HAP-1 (cell line): ENCODE measurements around the gene SLC45A2.
"Not testable (repeated sequence)": the region's sequence is repeated elsewhere in the genome, so short reads cannot be mapped to it uniquely, and the experiment has no call there.

Experiments used
- DNase-seq, 2 experiments: peaks; one replicate each; pipeline ENCODE4 v3.0.0-alpha.2; 2016 to 2020; ENCODE audit warnings: low spot score in 2 of 2
- H3K27me3 ChIP-seq: fragments of 250-450 bp; sonication (Bioruptor Pico); 2 replicates; pipeline ENCODE4 v1.5.1; 2020; ENCODE audit warnings: low read depth, mild to moderate bottlenecking, moderate library complexity
- H3K36me3 ChIP-seq: fragments of 250-450 bp; sonication (Bioruptor Pico); replicated peaks from 2 replicates; pipeline ENCODE4 v1.5.1; 2020; ENCODE audit warnings: mild to moderate bottlenecking
- H3K4me1 ChIP-seq: fragments of 250-450 bp; sonication (Bioruptor Pico); 2 replicates; pipeline ENCODE4 v1.5.1; 2020; ENCODE audit warnings: mild to moderate bottlenecking
- H3K4me3 ChIP-seq: fragments of 250-450 bp; sonication (Bioruptor Pico); 2 replicates; pipeline ENCODE4 v1.5.1; 2020; ENCODE audit warnings: mild to moderate bottlenecking, moderate library complexity
- H3K9me3 ChIP-seq: fragments of 250-450 bp; sonication (Bioruptor Pico); 2 replicates; pipeline ENCODE4 v1.5.1; 2020; ENCODE audit warnings: mild to moderate bottlenecking, moderate library complexity
- in situ Hi-C: fragments of 300-500 bp; cut with MboI; formaldehyde crosslinking; loops from 3 replicates; pipeline ENCODE4 v1.14.3; 2020; ENCODE audit warnings: low sequenced_read_pairs, inconsistent platforms, mixed read lengths

SLC45A2 gene

DNA sequence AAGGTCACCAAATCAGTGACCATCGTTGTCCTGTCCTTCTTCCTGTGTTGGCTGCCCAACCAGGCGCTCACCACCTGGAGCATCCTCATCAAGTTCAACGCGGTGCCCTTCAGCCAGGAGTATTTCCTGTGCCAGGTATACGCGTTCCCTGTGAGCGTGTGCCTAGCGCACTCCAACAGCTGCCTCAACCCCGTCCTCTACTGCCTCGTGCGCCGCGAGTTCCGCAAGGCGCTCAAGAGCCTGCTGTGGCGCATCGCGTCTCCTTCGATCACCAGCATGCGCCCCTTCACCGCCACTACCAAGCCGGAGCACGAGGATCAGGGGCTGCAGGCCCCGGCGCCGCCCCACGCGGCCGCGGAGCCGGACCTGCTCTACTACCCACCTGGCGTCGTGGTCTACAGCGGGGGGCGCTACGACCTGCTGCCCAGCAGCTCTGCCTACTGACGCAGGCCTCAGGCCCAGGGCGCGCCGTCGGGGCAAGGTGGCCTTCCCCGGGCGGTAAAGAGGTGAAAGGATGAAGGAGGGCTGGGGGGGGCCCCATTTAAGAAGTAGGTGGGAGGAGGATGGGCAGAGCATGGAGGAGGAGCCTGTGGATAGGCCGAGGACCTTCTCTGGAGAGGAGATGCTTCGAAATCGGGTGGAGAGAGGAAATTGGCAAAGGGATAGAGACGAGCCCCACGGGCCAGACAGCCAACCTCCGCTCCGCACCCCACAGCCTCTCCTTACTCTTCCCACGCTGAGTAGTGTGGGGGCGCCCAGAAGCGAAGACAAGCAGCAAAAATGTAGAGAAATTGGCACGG is 46.6 kb downstream of the SLC45A2 start:
- in situ Hi-C loops = loop anchor here (10.0 kb wide), 1 partner anchor 503 kb away; no protein-coding TSS in a partner anchor
- no peak overlapping the region for H3K4me3 ChIP-seq
- H3K27me3 ChIP-seq = no peaks in the 10 kb centered on the region; the same call in 1 of the 2 replicates
- DNase-seq = no peak
- H3K4me1 ChIP-seq = no peaks in the 10 kb centered on the region
- no peaks in the 10 kb centered on the region for H3K36me3 ChIP-seq
- no peaks in the 10 kb centered on the region for H3K9me3 ChIP-seq

DNA sequence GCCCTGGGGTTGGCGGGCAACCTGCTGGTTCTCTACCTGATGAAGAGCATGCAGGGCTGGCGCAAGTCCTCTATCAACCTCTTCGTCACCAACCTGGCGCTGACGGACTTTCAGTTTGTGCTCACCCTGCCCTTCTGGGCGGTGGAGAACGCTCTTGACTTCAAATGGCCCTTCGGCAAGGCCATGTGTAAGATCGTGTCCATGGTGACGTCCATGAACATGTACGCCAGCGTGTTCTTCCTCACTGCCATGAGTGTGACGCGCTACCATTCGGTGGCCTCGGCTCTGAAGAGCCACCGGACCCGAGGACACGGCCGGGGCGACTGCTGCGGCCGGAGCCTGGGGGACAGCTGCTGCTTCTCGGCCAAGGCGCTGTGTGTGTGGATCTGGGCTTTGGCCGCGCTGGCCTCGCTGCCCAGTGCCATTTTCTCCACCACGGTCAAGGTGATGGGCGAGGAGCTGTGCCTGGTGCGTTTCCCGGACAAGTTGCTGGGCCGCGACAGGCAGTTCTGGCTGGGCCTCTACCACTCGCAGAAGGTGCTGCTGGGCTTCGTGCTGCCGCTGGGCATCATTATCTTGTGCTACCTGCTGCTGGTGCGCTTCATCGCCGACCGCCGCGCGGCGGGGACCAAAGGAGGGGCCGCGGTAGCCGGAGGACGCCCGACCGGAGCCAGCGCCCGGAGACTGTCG is 47.3 kb downstream of the SLC45A2 start:
- no peak overlapping the region for H3K4me3 ChIP-seq
- no peaks in the 10 kb centered on the region for H3K9me3 ChIP-seq
- no peaks in the 10 kb centered on the region; the same call in 1 of the 2 replicates for H3K27me3 ChIP-seq
- in situ Hi-C loops = loop anchor here (10.0 kb wide), 1 partner anchor 502 kb away; no protein-coding TSS in a partner anchor
- DNase-seq = no peak
- H3K36me3 ChIP-seq = no peaks in the 10 kb centered on the region
- H3K4me1 ChIP-seq = no peaks in the 10 kb centered on the region

DNA sequence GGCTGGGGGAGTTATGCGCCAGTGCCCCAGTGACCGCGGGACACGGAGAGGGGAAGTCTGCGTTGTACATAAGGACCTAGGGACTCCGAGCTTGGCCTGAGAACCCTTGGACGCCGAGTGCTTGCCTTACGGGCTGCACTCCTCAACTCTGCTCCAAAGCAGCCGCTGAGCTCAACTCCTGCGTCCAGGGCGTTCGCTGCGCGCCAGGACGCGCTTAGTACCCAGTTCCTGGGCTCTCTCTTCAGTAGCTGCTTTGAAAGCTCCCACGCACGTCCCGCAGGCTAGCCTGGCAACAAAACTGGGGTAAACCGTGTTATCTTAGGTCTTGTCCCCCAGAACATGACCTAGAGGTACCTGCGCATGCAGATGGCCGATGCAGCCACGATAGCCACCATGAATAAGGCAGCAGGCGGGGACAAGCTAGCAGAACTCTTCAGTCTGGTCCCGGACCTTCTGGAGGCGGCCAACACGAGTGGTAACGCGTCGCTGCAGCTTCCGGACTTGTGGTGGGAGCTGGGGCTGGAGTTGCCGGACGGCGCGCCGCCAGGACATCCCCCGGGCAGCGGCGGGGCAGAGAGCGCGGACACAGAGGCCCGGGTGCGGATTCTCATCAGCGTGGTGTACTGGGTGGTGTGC is 48.0 kb downstream of the SLC45A2 start, which contains the start of gene RXFP3:
RXFP3 (plus strand) TSS at position 6 of the 636 bp plus-strand sequence; CDS start at position 361, 355 bp downstream.
- H3K27me3 ChIP-seq = peaks cover 3% of the 10 kb centered on the region; the same call in 1 of the 2 replicates
- in situ Hi-C loops = loop anchor here (10.0 kb wide), 1 partner anchor 502 kb away; no protein-coding TSS in a partner anchor
- DNase-seq = no peak

DNA sequence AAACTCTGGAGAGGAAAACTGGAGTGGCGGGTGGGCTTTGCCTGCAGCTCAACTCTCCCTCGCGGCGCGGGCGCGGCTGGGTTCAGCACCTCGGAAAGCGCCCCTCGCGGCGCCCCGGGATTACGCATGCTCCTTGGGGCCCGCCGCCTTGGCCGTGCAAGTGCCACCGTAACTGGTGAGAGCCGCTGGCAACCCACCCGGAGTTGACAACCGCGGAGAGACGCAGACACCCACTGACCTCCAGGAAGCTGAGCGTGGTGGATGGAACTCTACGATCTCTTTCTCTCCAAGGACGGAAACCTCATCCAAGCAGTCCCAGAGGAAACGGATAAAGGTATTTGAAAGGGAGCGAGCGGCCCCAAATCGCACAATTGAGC is 48.5 kb downstream of the SLC45A2 start:
- Histone ChIP-seq H3K9me3 (no peaks in the 10 kb centered on the region), H3K36me3 (no peaks in the 10 kb centered on the region), H3K27me3 (peaks cover 4% of the 10 kb centered on the region; the same call in 1 of the 2 replicates), H3K4me3 (no peak overlapping the region), H3K4me1 (no peaks in the 10 kb centered on the region)
- in situ Hi-C loops = loop anchor here (10.0 kb wide), 1 partner anchor 501 kb away; no protein-coding TSS in a partner anchor
- DNase-seq = peak; percentile 6 to 69

More for the DNA sequence above, 48.0 kb downstream of the SLC45A2 start, which contains the start of gene RXFP3:
- Histone ChIP-seq H3K9me3 (no peaks in the 10 kb centered on the region), H3K36me3 (no peaks in the 10 kb centered on the region), H3K4me1 (no peaks in the 10 kb centered on the region), H3K4me3 (no peak within 1 kb of the TSS)

DNA sequence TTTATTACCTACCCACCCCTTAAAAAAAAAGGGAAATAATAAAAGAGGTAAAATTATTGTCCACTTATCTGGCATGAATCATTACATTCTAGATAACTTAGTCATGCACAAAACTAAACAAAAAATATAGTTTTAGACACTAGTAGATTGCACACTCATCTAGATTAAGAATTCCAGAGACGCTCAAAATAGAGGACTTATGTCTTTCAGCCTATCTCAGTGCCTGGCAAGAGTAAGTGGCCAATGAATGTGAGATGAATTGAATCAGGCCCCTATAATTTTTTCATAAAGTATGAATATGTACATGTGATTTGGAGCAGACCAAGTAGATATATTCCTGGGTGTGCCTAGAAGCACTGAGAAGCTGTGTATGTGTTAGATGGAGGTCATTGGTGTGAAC is 50.3 kb downstream of the SLC45A2 start:
- no peak for DNase-seq
- peaks cover 6% of the 10 kb centered on the region; the same call in 1 of the 2 replicates for H3K27me3 ChIP-seq
- H3K4me1 ChIP-seq = no peaks in the 10 kb centered on the region
- in situ Hi-C loops = loop anchor here (10.0 kb wide), 1 partner anchor 499 kb away; no protein-coding TSS in a partner anchor
- H3K9me3 ChIP-seq = no peaks in the 10 kb centered on the region
- no peaks in the 10 kb centered on the region for H3K36me3 ChIP-seq
- no peak overlapping the region for H3K4me3 ChIP-seq

DNA sequence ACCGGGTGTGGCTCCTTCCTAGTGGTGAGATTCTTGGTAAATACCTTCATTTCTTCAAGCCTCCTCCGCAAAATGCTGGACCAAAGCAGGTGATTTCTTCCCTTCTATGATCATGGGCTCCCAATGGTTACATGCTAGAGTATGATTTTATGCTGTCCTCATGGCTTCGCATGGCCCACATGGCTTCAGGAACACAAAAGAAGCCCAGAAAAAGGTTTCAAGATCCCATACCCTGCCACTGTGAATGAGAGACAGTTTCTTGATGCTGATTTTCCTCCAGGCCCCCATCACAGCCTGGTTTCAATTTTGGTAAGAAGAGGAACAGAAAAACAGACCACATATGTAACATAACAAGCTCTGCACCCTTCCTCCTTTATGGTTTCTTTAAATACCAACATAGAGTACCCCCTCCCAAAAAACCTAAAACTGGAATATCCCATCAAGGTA is 50.7 kb downstream of the SLC45A2 start:
- Histone ChIP-seq H3K36me3 (no peaks in the 10 kb centered on the region), H3K9me3 (no peaks in the 10 kb centered on the region), H3K4me1 (no peaks in the 10 kb centered on the region), H3K4me3 (no peak overlapping the region), H3K27me3 (peaks cover 6% of the 10 kb centered on the region; the same call in 1 of the 2 replicates)
- no peak for DNase-seq
- in situ Hi-C loops = loop anchor here (10.0 kb wide), 1 partner anchor 499 kb away; no protein-coding TSS in a partner anchor

DNA sequence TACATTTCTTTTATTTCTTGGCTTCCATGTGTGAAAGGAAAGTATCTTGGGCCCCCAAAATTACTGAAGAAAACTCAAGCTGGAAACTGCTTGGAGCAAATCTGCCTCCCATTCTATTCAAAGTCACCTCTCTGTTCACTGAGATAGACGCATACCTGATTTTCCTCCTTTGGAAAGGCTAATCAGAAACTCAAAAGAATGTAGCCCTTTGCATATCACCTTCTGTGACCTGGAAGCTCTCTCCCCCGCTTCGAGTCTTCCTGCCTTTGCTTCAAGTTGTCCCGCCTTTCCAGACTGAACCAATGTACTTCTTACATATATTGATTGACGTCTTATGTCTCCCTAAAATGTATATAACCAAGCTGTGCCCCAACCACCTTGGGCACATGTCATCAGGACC is 53.4 kb downstream of the SLC45A2 start:
- no peaks in the 10 kb centered on the region for H3K36me3 ChIP-seq
- peaks cover 6% of the 10 kb centered on the region; the same call in 1 of the 2 replicates for H3K27me3 ChIP-seq
- H3K4me1 ChIP-seq = no peaks in the 10 kb centered on the region
- no peaks in the 10 kb centered on the region for H3K9me3 ChIP-seq
- no peak for DNase-seq
- H3K4me3 ChIP-seq = no peak overlapping the region
- in situ Hi-C loops = loop anchor here (10.0 kb wide), 1 partner anchor 496 kb away; no protein-coding TSS in a partner anchor

DNA sequence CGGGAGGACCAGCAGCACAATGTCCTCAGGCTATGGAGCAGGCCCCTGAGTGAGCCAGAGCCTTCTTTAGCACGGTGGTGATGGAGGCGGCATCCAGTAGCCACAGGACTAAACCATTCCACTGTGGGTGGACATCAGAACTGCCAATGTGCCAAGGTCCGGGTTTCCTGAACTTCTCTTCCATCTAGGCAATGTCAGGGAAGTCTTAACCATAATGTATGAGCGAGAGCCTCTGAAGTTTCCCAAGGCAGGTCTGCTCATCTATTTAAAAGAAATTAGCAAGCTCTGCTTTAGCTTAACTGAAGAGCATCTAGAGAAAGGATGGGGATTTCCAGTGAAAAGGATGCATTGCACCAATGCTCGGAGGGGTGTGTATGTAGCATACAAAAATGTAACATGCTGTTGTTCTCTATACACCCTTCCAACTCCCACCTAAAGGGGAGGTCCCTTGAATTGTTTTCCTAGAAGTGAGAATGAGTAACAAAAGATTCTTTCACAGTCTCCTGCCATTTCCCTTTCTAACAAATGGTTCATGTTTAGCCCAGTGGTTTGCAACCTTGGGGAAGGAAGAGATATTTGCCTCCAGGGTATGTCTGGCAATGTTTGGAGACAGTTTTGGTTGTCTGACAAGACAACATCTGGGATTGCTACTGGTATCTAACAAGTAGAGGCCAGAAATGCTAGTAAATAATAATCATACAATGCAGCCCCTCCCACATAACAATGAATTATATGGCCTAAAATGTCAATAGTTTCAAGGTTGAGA is 54.4 kb downstream of the SLC45A2 start:
- DNase-seq = no peak
- Histone ChIP-seq H3K4me3 (no peak overlapping the region), H3K36me3 (no peaks in the 10 kb centered on the region), H3K27me3 (peaks cover 6% of the 10 kb centered on the region; the same call in 1 of the 2 replicates), H3K4me1 (no peaks in the 10 kb centered on the region), H3K9me3 (no peaks in the 10 kb centered on the region)
- in situ Hi-C loops = loop anchor here (10.0 kb wide), 1 partner anchor 495 kb away; no protein-coding TSS in a partner anchor

DNA sequence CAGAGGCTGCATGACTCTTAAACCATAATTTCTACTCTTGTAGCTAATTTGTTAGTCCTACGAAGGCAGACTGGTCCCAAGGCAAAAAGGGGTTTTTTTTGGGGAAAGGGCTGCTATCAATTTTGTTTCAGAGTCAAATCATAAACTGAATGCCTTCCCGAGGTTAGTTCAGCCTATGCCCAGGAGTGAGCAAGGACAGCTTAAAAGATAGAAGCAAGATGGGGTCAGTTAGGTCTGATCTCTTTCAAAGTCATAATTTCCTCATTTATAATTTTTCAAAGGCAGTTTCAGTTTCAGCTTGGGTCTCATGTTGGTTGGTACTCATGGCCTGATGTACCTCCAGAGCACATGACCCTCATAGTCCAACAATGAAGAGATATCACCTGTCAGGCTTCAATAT is 56.2 kb downstream of the SLC45A2 start:
- DNase-seq = no peak
- no peaks in the 10 kb centered on the region for H3K9me3 ChIP-seq
- H3K4me1 ChIP-seq = no peaks in the 10 kb centered on the region
- H3K36me3 ChIP-seq = no peaks in the 10 kb centered on the region
- H3K27me3 ChIP-seq = peaks cover 6% of the 10 kb centered on the region; the same call in 1 of the 2 replicates
- H3K4me3 ChIP-seq = no peak overlapping the region
- in situ Hi-C loops = no loop called here

DNA sequence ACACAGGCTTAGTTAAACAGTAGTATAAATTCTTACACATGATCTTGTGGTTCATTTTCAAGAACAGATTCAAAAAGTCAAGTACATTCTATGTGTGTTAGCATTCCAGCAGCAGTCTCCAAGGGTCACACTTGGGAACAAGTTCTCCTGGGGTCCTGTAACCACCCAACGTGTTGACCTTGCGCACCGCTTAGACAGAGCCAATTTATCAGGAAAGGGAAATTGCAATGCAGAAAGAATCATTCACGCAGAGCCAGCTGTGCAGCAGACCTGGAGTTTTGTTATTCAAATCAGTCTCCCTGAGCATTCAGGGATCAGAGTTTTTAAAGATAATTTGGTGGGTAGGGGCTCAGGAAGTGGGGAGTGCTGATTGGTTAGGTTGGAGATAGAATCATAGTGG is 56.8 kb downstream of the SLC45A2 start:
- Histone ChIP-seq H3K9me3 (no peaks in the 10 kb centered on the region), H3K4me1 (no peaks in the 10 kb centered on the region), H3K27me3 (peaks cover 6% of the 10 kb centered on the region; the same call in 1 of the 2 replicates), H3K36me3 (no peaks in the 10 kb centered on the region), H3K4me3 (no peak overlapping the region)
- no peak for DNase-seq
- in situ Hi-C loops = no loop called here

DNA sequence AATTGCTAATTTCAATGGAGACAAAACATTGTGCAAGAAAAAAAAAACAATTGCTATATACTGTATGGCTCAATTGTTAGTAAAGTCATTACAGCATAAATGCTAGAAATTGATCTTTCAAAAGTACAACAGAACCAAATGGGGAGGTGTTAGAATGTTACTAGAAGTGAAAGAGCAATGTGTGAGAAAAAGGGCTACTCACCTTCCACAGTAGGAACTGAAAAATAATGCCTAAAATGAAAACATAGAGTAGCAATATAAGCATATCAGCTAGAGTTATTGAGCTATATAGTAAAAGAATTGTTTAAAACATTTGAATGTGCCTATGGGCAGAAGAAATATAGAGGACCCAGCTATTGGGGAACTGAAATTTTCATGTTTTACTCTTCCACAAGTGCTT is 59.2 kb downstream of the SLC45A2 start:
- H3K27me3 ChIP-seq = no peaks in the 10 kb centered on the region
- H3K36me3 ChIP-seq = no peaks in the 10 kb centered on the region
- H3K4me3 ChIP-seq = no peak overlapping the region
- no peaks in the 10 kb centered on the region for H3K9me3 ChIP-seq
- in situ Hi-C loops = no loop called here
- H3K4me1 ChIP-seq = no peaks in the 10 kb centered on the region
- DNase-seq = no peak

DNA sequence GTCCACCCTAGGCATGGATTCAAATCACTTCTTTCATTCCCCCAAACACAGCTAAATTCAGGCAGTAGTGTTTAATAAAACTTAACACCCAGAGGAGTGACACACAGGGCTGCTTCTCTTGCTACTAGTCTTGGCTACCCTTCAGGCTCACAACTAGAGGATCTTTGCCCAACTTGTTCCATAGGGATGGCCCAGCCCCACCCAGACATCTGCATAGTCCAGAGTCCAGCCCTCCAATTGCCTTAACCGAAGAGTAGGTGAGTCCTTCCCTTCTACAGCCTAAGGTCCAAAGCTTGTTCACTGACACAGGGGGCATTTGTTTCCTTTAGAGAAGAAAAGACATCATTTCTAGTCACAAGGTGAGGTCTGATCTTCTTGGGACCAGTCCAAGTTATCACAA is 63.5 kb downstream of the SLC45A2 start:
- no peak for DNase-seq
- H3K9me3 ChIP-seq = no peaks in the 10 kb centered on the region
- H3K36me3 ChIP-seq = no peaks in the 10 kb centered on the region
- H3K4me3 ChIP-seq = no peak overlapping the region
- in situ Hi-C loops = no loop called here
- no peaks in the 10 kb centered on the region for H3K27me3 ChIP-seq
- H3K4me1 ChIP-seq = no peaks in the 10 kb centered on the region

DNA sequence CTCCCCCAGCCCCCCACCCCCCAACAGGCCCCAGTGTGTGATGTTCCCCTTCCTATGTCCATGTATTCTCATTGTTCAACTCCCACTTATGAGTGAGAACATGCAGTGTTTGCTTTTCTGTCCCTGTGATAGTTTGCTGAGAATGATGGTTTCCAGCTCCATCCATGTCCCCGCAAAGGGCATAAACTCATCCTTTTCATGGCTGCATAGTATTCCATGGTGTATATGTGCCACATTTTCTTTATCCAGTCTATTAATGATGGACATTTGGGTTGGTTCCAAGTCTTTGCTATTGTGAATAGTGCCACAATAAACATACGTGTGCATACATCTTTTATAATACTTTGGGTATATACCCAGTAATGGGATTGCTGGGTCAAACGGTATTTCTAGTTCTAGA is 69.6 kb downstream of the SLC45A2 start:
- in situ Hi-C loops, H3K27me3 ChIP-seq, H3K36me3 ChIP-seq, DNase-seq, H3K4me3 ChIP-seq, H3K4me1 ChIP-seq, H3K9me3 ChIP-seq: not testable (repeated sequence)
